ENCODE measurements around the gene CEP70.
"Not testable (repeated sequence)": the region's sequence is repeated elsewhere in the genome, so short reads cannot be mapped to it uniquely, and the experiment has no call there.

The CEP70 gene

DNA sequence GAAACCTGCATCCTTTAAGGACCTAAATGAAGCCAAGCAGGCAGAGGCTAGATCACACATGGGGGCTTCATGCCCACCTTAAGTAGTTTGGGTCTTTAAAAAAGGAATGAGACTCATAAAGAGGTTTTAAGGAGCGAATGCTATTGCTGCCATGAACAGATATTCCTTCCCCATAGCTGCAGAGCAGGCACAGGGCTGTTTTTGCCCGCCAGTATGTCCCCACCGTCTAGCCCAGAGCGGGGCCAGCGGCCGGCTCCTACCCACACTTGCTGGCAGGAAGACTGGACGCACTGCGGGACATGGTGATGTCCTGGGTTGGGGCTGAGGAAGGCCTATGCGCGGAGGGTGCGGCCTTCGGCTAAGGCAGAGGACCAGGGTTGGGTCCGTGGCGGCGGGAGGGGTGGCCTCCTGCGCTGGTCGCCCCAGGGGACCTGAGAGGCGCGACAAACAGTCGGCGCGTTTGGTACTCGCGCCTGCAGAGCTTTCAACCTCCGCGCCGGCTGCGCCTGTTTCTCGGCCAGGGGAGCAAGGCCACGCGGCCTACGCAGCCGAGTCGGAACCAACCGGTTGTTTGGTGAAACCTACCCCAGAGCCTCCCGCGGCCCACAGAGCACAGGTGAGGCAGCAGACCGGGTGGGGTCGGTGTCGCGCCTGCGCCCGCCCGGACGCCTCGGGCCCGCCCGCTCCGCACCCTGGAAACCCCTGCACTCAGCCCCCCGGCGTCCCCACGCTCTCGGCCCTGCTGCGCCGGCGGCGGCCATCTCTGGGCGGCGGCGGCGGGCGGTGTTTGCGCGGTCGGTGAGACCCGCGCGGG is 14.5 kb upstream of the CEP70 start, which contains the start of gene FAIM:
Gene FAIM (plus strand): TSS at position 450 of the 814 bp plus-strand sequence. CDS start 10,956 bp downstream, outside the sequence.
- Histone ChIP-seq H4K8ac (ENCODE audit: low read depth, low read length) (peak within 1 kb of the TSS; percentile 3), H3K56ac (ENCODE audit: low read length) (peak within 1 kb of the TSS; percentile 91), H3K79me1 (ENCODE audit: low read length) (no peaks in the 10 kb centered on the region), H2AK5ac (ENCODE audit: low read length) (no peak within 1 kb of the TSS), H3K4me2 (ENCODE audit: low read length) (peak within 1 kb of the TSS; percentile 84), H3K27ac (ENCODE audit: low read depth, low read length) (peak within 1 kb of the TSS; percentile 45), H3K4me1 (ENCODE audit: control insufficient read depth, low read depth, low read length) (no peaks in the 10 kb centered on the region), H3K27me3 (ENCODE audit: insufficient read depth, low read length, poor library complexity) (no peaks in the 10 kb centered on the region), H3K79me2 (ENCODE audit: control insufficient read depth, insufficient read depth, low read length) (no peaks in the 10 kb centered on the region), H3K36me3 (ENCODE audit: control insufficient read depth, insufficient read depth, low read length) (no peaks in the 10 kb centered on the region), H3K4ac (ENCODE audit: low read depth, low read length) (peak within 1 kb of the TSS; percentile 88), H3K18ac (ENCODE audit: low read length) (peak within 1 kb of the TSS; percentile 89), H3K9ac (ENCODE audit: low read length) (peak within 1 kb of the TSS; percentile 84), H3K23ac (ENCODE audit: low read length) (no peak within 1 kb of the TSS), H2BK5ac (ENCODE audit: low read length) (peak within 1 kb of the TSS; percentile 25), H2BK15ac (replicated peaks; ENCODE audit: low read depth) (no peak within 1 kb of the TSS), H2BK120ac (ENCODE audit: low read depth, low read length) (peak within 1 kb of the TSS; percentile 37), H3K4me3 (ENCODE audit: low read length) (peak within 1 kb of the TSS; percentile 65), H4K5ac (ENCODE audit: low read length) (no peak within 1 kb of the TSS)
- WGBS (ENCODE audit: extremely low coverage, insufficient coverage, low lambda C conversion rate), result no CpG with 5 or more reads among the region's 68 CpGs
- DNase-seq, result peak; percentile 82

DNA sequence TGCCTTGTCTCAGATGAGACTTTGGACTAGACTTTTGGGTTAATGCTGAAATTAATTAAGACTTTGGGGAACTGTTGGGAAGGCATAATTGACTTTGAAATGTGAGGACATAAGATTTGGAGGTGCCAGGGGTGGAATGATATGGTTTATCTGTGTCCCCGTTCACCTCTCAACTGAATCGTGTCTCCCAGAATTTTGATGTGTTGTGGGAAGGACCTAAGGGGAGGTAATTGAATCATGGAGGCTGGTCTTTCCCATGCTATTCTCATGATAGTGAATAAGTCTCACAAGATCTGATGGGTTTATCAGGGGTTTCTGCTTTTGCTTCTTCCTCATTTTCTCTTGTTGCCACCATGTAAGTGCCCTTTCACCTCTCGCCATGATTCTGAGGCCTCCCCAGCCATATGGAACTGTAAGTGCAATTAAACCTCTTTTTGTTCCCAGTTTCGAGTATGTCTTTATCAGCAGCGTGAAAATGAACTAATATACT is 10.1 kb upstream of the CEP70 start:
- H3K27ac ChIP-seq (ENCODE audit: low read depth, low read length); H3K9ac ChIP-seq (ENCODE audit: low read length); H3K36me3 ChIP-seq (ENCODE audit: control insufficient read depth, insufficient read depth, low read length); H4K5ac ChIP-seq (ENCODE audit: low read length); H3K79me1 ChIP-seq (ENCODE audit: low read length); H3K4ac ChIP-seq (ENCODE audit: low read depth, low read length); DNase-seq; H3K4me3 ChIP-seq (ENCODE audit: low read length); H2AK5ac ChIP-seq (ENCODE audit: low read length); H3K18ac ChIP-seq (ENCODE audit: low read length); H3K4me1 ChIP-seq (ENCODE audit: control insufficient read depth, low read depth, low read length); H2BK15ac ChIP-seq (replicated peaks; ENCODE audit: low read depth); H4K8ac ChIP-seq (ENCODE audit: low read depth, low read length); H2BK120ac ChIP-seq (ENCODE audit: low read depth, low read length); H3K23ac ChIP-seq (ENCODE audit: low read length); H3K27me3 ChIP-seq (ENCODE audit: insufficient read depth, low read length, poor library complexity); H3K79me2 ChIP-seq (ENCODE audit: control insufficient read depth, insufficient read depth, low read length); H3K4me2 ChIP-seq (ENCODE audit: low read length); H3K56ac ChIP-seq (ENCODE audit: low read length); H2BK5ac ChIP-seq (ENCODE audit: low read length): not testable (repeated sequence)
- no CpG with 5 or more reads among the region's 5 CpGs for WGBS (ENCODE audit: extremely low coverage, insufficient coverage, low lambda C conversion rate)

DNA sequence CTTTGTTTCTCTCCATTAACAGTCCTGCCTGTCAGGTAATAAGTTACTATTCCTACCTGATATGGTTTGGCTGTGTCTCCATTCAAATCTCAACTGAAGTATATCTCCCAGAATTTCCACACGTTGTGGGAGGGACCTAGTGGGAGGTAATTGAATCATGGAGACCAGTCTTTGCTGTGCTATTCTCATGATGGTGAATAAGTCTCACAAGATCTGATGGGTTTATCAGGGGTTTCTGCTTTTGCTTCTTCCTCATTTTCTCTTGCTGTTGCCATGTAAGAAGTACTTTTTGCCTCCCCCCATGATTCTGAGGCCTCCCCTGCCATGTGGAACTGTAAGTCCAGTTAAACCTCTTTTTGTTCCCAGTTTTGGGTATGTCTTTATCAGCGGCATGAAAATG is 7.6 kb upstream of the CEP70 start:
- H3K79me1 ChIP-seq (ENCODE audit: low read length); H3K23ac ChIP-seq (ENCODE audit: low read length); H4K5ac ChIP-seq (ENCODE audit: low read length); H3K4me2 ChIP-seq (ENCODE audit: low read length); H3K9ac ChIP-seq (ENCODE audit: low read length); H2BK15ac ChIP-seq (replicated peaks; ENCODE audit: low read depth); H3K36me3 ChIP-seq (ENCODE audit: control insufficient read depth, insufficient read depth, low read length); H2AK5ac ChIP-seq (ENCODE audit: low read length); H2BK5ac ChIP-seq (ENCODE audit: low read length); H3K79me2 ChIP-seq (ENCODE audit: control insufficient read depth, insufficient read depth, low read length); H3K18ac ChIP-seq (ENCODE audit: low read length); DNase-seq; H3K27me3 ChIP-seq (ENCODE audit: insufficient read depth, low read length, poor library complexity); H3K4ac ChIP-seq (ENCODE audit: low read depth, low read length); H3K56ac ChIP-seq (ENCODE audit: low read length); H2BK120ac ChIP-seq (ENCODE audit: low read depth, low read length); H3K27ac ChIP-seq (ENCODE audit: low read depth, low read length); H3K4me3 ChIP-seq (ENCODE audit: low read length); H3K4me1 ChIP-seq (ENCODE audit: control insufficient read depth, low read depth, low read length); H4K8ac ChIP-seq (ENCODE audit: low read depth, low read length): not testable (repeated sequence)
- no CpG with 5 or more reads among the region's 2 CpGs for WGBS (ENCODE audit: extremely low coverage, insufficient coverage, low lambda C conversion rate)

DNA sequence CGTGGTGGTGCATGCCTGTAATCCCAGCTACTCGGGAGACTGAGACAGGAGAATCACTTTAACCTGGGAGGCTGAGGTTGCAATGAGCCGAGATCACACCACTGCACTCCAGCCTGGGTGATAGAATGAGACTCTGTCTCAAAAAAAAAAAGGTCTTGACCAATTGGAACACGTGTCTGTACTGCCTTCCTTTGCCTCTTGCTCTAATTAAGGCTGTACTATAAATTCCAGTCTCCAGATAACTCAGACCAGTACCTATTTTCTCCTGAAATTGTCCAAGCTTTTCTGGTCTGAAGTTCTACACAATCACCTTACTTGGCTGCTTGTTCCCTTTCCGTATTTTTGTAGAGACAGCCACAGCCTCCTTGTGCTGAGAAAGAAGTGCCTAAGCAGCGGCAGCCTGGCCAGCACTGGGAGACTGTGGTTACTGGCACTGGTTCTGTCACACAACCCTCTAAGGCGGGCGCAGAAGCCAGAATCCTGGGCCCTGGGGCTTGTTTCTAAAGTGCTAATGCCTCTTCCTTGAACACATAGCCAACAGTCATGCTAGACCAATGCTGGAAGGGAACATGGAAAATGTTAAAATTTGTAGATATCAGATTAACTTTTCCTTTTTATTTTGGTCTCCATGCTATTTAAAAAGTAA is 6.2 kb upstream of the CEP70 start:
- no peak overlapping the region for H2BK120ac ChIP-seq (ENCODE audit: low read depth, low read length)
- no peak overlapping the region for H4K5ac ChIP-seq (ENCODE audit: low read length)
- no peak overlapping the region for H3K56ac ChIP-seq (ENCODE audit: low read length)
- no peak overlapping the region for H3K27ac ChIP-seq (ENCODE audit: low read depth, low read length)
- no peak overlapping the region for H4K8ac ChIP-seq (ENCODE audit: low read depth, low read length)
- no peak overlapping the region for H3K18ac ChIP-seq (ENCODE audit: low read length)
- no peak overlapping the region for H2BK15ac ChIP-seq (replicated peaks; ENCODE audit: low read depth)
- H3K79me2 ChIP-seq (ENCODE audit: control insufficient read depth, insufficient read depth, low read length), result no peaks in the 10 kb centered on the region
- H2AK5ac ChIP-seq (ENCODE audit: low read length), result no peak overlapping the region
- no peak overlapping the region for H3K4me3 ChIP-seq (ENCODE audit: low read length)
- no peaks in the 10 kb centered on the region for H3K4me1 ChIP-seq (ENCODE audit: control insufficient read depth, low read depth, low read length)
- H3K9ac ChIP-seq (ENCODE audit: low read length), result no peak overlapping the region
- H2BK5ac ChIP-seq (ENCODE audit: low read length), result no peak overlapping the region
- H3K23ac ChIP-seq (ENCODE audit: low read length), result no peak overlapping the region
- no peaks in the 10 kb centered on the region for H3K79me1 ChIP-seq (ENCODE audit: low read length)
- H3K4ac ChIP-seq (ENCODE audit: low read depth, low read length), result no peak overlapping the region
- no peaks in the 10 kb centered on the region for H3K36me3 ChIP-seq (ENCODE audit: control insufficient read depth, insufficient read depth, low read length)
- H3K4me2 ChIP-seq (ENCODE audit: low read length), result no peak overlapping the region
- no CpG with 5 or more reads among the region's 8 CpGs for WGBS (ENCODE audit: extremely low coverage, insufficient coverage, low lambda C conversion rate)
- H3K27me3 ChIP-seq (ENCODE audit: insufficient read depth, low read length, poor library complexity), result no peaks in the 10 kb centered on the region
- no peak for DNase-seq

DNA sequence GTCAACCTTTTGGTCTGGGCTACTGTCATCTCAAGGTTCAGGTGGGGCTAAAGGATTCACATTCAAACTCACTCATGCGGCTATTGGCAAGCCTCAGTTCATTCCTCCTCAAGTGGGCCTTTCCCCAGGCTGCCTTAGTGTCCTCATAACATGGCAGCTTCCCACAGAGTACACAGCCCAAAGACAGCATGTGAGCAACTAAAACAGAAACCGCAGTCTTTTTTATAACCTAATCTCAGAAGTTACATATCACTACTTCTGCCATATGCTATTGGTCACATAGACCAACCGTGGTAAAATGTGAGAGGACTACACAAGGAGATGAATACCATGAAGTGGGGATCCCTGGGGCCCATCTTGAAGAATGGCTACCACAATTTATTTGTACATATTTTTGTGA is 4.5 kb upstream of the CEP70 start:
- Histone ChIP-seq H3K79me1 (ENCODE audit: low read length) (no peaks in the 10 kb centered on the region), H3K4me2 (ENCODE audit: low read length) (no peak overlapping the region), H3K23ac (ENCODE audit: low read length) (no peak overlapping the region), H3K4me1 (ENCODE audit: control insufficient read depth, low read depth, low read length) (no peaks in the 10 kb centered on the region), H2BK15ac (replicated peaks; ENCODE audit: low read depth) (no peak overlapping the region), H3K9ac (ENCODE audit: low read length) (no peak overlapping the region), H4K5ac (ENCODE audit: low read length) (no peak overlapping the region), H3K4ac (ENCODE audit: low read depth, low read length) (no peak overlapping the region), H3K27ac (ENCODE audit: low read depth, low read length) (no peak overlapping the region), H4K8ac (ENCODE audit: low read depth, low read length) (no peak overlapping the region), H2BK5ac (ENCODE audit: low read length) (no peak overlapping the region), H3K27me3 (ENCODE audit: insufficient read depth, low read length, poor library complexity) (no peaks in the 10 kb centered on the region), H3K36me3 (ENCODE audit: control insufficient read depth, insufficient read depth, low read length) (no peaks in the 10 kb centered on the region), H3K56ac (ENCODE audit: low read length) (no peak overlapping the region), H3K4me3 (ENCODE audit: low read length) (no peak overlapping the region), H3K18ac (ENCODE audit: low read length) (no peak overlapping the region), H3K79me2 (ENCODE audit: control insufficient read depth, insufficient read depth, low read length) (no peaks in the 10 kb centered on the region), H2BK120ac (ENCODE audit: low read depth, low read length) (no peak overlapping the region), H2AK5ac (ENCODE audit: low read length) (no peak overlapping the region)
- DNase-seq, result no peak
- no CpG with 5 or more reads among the region's 3 CpGs for WGBS (ENCODE audit: extremely low coverage, insufficient coverage, low lambda C conversion rate)

Measured in mesendoderm (in vitro differentiated cells).